GM23338 (cell line): ENCODE measurements around the gene CRY1.

Source experiments
- CREB1 ChIP-seq: fragments of 250-450 bp; sonication (Bioruptor Pico); IDR thresholded peaks from 2 replicates; pipeline ENCODE4 v1.5.0; 2020; ENCODE audit warnings: low read depth, mild to moderate bottlenecking, moderate library complexity
- EZH2 ChIP-seq: fragments of 200-600 bp; sonication (generic); IDR thresholded peaks from one replicate; pipeline ENCODE4 v1.8.0; 2017; ENCODE audit warnings: antibody characterized with exemption, mild to moderate bottlenecking, low read depth; ENCODE audit not compliant: unreplicated experiment
- TF ChIP-seq, protein P1 (sequence below): IDR thresholded peaks from one replicate; pipeline ENCODE4 v1.6.1; 2018; ENCODE audit warnings: antibody characterized with exemption; ENCODE audit not compliant: unreplicated experiment
- TF ChIP-seq, protein P2 (sequence below), 2 experiments: fragments of 200-600 bp in 1 of 2; sonication (generic) in 1 of 2; conservative IDR thresholded peaks; 2 replicates each; pipeline versions ENCODE4 v1.5.1 to v1.6.1; 2016 to 2017; ENCODE audit warnings: antibody characterized with exemption in 2 of 2, low read depth in 2 of 2, mild to moderate bottlenecking in 2 of 2, moderate library complexity in 1 of 2

- TF ChIP-seq, protein P1, sequence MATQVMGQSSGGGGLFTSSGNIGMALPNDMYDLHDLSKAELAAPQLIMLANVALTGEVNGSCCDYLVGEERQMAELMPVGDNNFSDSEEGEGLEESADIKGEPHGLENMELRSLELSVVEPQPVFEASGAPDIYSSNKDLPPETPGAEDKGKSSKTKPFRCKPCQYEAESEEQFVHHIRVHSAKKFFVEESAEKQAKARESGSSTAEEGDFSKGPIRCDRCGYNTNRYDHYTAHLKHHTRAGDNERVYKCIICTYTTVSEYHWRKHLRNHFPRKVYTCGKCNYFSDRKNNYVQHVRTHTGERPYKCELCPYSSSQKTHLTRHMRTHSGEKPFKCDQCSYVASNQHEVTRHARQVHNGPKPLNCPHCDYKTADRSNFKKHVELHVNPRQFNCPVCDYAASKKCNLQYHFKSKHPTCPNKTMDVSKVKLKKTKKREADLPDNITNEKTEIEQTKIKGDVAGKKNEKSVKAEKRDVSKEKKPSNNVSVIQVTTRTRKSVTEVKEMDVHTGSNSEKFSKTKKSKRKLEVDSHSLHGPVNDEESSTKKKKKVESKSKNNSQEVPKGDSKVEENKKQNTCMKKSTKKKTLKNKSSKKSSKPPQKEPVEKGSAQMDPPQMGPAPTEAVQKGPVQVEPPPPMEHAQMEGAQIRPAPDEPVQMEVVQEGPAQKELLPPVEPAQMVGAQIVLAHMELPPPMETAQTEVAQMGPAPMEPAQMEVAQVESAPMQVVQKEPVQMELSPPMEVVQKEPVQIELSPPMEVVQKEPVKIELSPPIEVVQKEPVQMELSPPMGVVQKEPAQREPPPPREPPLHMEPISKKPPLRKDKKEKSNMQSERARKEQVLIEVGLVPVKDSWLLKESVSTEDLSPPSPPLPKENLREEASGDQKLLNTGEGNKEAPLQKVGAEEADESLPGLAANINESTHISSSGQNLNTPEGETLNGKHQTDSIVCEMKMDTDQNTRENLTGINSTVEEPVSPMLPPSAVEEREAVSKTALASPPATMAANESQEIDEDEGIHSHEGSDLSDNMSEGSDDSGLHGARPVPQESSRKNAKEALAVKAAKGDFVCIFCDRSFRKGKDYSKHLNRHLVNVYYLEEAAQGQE, result no peak
- TF ChIP-seq EZH2, result no peak
- TF ChIP-seq, protein P2, sequence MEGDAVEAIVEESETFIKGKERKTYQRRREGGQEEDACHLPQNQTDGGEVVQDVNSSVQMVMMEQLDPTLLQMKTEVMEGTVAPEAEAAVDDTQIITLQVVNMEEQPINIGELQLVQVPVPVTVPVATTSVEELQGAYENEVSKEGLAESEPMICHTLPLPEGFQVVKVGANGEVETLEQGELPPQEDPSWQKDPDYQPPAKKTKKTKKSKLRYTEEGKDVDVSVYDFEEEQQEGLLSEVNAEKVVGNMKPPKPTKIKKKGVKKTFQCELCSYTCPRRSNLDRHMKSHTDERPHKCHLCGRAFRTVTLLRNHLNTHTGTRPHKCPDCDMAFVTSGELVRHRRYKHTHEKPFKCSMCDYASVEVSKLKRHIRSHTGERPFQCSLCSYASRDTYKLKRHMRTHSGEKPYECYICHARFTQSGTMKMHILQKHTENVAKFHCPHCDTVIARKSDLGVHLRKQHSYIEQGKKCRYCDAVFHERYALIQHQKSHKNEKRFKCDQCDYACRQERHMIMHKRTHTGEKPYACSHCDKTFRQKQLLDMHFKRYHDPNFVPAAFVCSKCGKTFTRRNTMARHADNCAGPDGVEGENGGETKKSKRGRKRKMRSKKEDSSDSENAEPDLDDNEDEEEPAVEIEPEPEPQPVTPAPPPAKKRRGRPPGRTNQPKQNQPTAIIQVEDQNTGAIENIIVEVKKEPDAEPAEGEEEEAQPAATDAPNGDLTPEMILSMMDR (conservative IDR thresholded peaks at IDR 0.05; ENCODE audit: low read depth in 2 of 2), result no peak
- TF ChIP-seq CREB1 (CRISPR knock-in tag), result no peak
Measured at GRCh38 chr12:107127482-107128430, 34.4 kb upstream of the CRY1 start.
